ENCODE data around the gene CACNB2.

- TF ChIP-seq CTCF (conservative IDR thresholded peaks at IDR 0.05 in 1 of 2, IDR thresholded peaks at IDR 0.05 in 1 of 2; ENCODE audit: extremely low read depth in 1 of 2, insufficient read depth in 1 of 2, low read depth in 1 of 2, low read length in 2 of 2) (no peak), EZH2 (IDR thresholded peaks at IDR 0.05; ENCODE audit: borderline replicate concordance, low read length) (no peak)
Measured at GRCh38 chr10:18140957-18141845, 977 bp downstream of the CACNB2 start.
